IPS-18c (cell line): ENCODE measurements around the gene POTEI.
"Not testable (repeated sequence)": the region's sequence is repeated elsewhere in the genome, so short reads cannot be mapped to it uniquely, and the experiment has no call there.

ENCODE experiments used
- H3K4me3 ChIP-seq: 2 replicates; pipeline ENCODE4 v1.7.0; 2013; ENCODE audit warnings: low read depth, mild to moderate bottlenecking, low read length, moderate library complexity; ENCODE audit not compliant: insufficient read depth
- H3K9me3 ChIP-seq: one replicate; pipeline ENCODE4 v1.6.1; 2013; ENCODE audit warnings: mild to moderate bottlenecking, low read length, moderate library complexity; ENCODE audit not compliant: control insufficient read depth, insufficient read depth

The POTEI gene

GRCh38 chr2:130509228-130509627 lies at the start of gene POTEI:
Gene POTEI (minus strand): TSS chr2:130509328. CDS start chr2:130509235, 93 bp downstream.
- not testable (repeated sequence) for H3K9me3 ChIP-seq, H3K4me3 ChIP-seq

- H3K9me3 ChIP-seq, H3K4me3 ChIP-seq: not testable (repeated sequence)
Measured at GRCh38 chr2:130556441-130556840, 47.3 kb upstream of the POTEI start.

GRCh38 chr2:130554178-130554577 lies 45.0 kb upstream of the POTEI start:
- H3K4me3 ChIP-seq, H3K9me3 ChIP-seq: not testable (repeated sequence)

GRCh38 chr2:130549475-130549874 lies 40.3 kb upstream of the POTEI start:
- H3K9me3 ChIP-seq, H3K4me3 ChIP-seq: not testable (repeated sequence)

- not testable (repeated sequence) for H3K9me3 ChIP-seq, H3K4me3 ChIP-seq
Measured at GRCh38 chr2:130548418-130548817, 39.3 kb upstream of the POTEI start.

- not testable (repeated sequence) for H3K4me3 ChIP-seq, H3K9me3 ChIP-seq
Measured at GRCh38 chr2:130544978-130545377, 35.9 kb upstream of the POTEI start.

- not testable (repeated sequence) for H3K9me3 ChIP-seq, H3K4me3 ChIP-seq
Measured at GRCh38 chr2:130543785-130544528, 34.8 kb upstream of the POTEI start.

GRCh38 chr2:130542789-130543188 lies 33.7 kb upstream of the POTEI start:
- not testable (repeated sequence) for H3K4me3 ChIP-seq

GRCh38 chr2:130538271-130538670 lies 29.1 kb upstream of the POTEI start:
- not testable (repeated sequence) for H3K4me3 ChIP-seq, H3K9me3 ChIP-seq

More at GRCh38 chr2:130542789-130543188, 33.7 kb upstream of the POTEI start:
- H3K9me3 ChIP-seq = not testable (repeated sequence)

- not testable (repeated sequence) for H3K4me3 ChIP-seq, H3K9me3 ChIP-seq
Measured at GRCh38 chr2:130536654-130537053, 27.5 kb upstream of the POTEI start.

- not testable (repeated sequence) for H3K9me3 ChIP-seq, H3K4me3 ChIP-seq
Measured at GRCh38 chr2:130531672-130532071, 22.5 kb upstream of the POTEI start.

- not testable (repeated sequence) for H3K4me3 ChIP-seq, H3K9me3 ChIP-seq
Measured at GRCh38 chr2:130531225-130531624, 22.1 kb upstream of the POTEI start.

- H3K9me3 ChIP-seq, H3K4me3 ChIP-seq: not testable (repeated sequence)
Measured at GRCh38 chr2:130530212-130530611, 21.1 kb upstream of the POTEI start.

- H3K9me3 ChIP-seq, H3K4me3 ChIP-seq: not testable (repeated sequence)
Measured at GRCh38 chr2:130529545-130529944, 20.4 kb upstream of the POTEI start.

GRCh38 chr2:130527365-130527967 lies 18.3 kb upstream of the POTEI start:
- H3K4me3 ChIP-seq, H3K9me3 ChIP-seq: not testable (repeated sequence)

- not testable (repeated sequence) for H3K9me3 ChIP-seq, H3K4me3 ChIP-seq
Measured at GRCh38 chr2:130522390-130522789, 13.3 kb upstream of the POTEI start.

GRCh38 chr2:130520992-130521391 lies 11.9 kb upstream of the POTEI start, which contains the start of gene CFC1B:
Gene CFC1B (plus strand): TSS chr2:130521222. CDS start chr2:130521485, 263 bp downstream.
- H3K9me3 ChIP-seq, H3K4me3 ChIP-seq: not testable (repeated sequence)

GRCh38 chr2:130518516-130519106 lies 9.5 kb upstream of the POTEI start:
- H3K9me3 ChIP-seq, H3K4me3 ChIP-seq: not testable (repeated sequence)
